HG02870 (cell line): Measurements from ENCODE around the gene MAT2A.
A peak's percentile ranks its signal among the peaks of the same experiment; 100 is the strongest.

ENCODE experiments used
- ATAC-seq: cut with Tn5 transposase; IDR thresholded peaks from one replicate; pipeline ENCODE4 v1.9.1; 2021; ENCODE audit warnings: mild to moderate bottlenecking, moderate library complexity; ENCODE audit not compliant: unreplicated experiment

Gene MAT2A

DNA sequence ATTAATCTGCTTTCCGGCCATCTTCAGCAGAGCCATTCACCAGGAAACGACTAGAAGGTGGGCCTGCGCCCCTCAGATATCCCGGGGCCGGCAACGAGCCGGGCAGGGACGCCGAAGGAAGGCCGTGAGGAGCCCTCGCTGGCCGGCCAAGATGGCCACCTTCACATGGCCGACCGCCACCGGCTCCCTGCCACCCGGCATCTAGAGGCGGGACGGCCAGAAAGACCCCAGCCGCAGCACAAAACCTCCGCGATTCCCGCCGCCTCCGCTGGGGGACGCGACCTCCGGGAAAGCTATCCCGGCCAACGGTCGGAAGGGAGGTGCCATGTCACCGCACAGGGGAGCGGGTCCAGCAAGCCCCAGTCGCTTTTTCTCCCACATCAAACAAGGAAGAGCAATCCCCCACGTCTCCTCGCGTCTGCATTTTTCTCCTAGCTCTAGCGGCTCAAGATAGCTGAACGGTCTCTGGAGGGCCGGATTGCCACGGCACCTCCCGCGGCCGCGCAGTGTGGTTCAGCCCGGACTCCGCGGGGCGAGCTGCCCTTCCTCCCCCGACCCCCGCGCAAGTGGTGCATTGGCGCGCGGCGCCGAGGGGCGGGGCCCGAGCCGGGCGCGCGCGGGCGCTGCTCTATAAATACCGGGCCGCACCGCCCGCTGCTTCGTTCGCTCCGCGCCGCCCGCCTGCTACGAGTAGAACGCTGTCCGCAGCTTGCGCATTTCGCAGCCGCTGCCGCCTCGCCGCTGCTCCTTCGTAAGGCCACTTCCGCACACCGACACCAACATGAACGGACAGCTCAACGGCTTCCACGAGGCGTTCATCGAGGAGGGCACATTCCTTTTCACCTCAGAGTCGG, at the start of gene MAT2A:
TSS of gene MAT2A (plus strand) at position 662 of the 854 bp plus-strand sequence. CDS start at position 782, 120 bp downstream.
- peak; percentile 63 for ATAC-seq

DNA sequence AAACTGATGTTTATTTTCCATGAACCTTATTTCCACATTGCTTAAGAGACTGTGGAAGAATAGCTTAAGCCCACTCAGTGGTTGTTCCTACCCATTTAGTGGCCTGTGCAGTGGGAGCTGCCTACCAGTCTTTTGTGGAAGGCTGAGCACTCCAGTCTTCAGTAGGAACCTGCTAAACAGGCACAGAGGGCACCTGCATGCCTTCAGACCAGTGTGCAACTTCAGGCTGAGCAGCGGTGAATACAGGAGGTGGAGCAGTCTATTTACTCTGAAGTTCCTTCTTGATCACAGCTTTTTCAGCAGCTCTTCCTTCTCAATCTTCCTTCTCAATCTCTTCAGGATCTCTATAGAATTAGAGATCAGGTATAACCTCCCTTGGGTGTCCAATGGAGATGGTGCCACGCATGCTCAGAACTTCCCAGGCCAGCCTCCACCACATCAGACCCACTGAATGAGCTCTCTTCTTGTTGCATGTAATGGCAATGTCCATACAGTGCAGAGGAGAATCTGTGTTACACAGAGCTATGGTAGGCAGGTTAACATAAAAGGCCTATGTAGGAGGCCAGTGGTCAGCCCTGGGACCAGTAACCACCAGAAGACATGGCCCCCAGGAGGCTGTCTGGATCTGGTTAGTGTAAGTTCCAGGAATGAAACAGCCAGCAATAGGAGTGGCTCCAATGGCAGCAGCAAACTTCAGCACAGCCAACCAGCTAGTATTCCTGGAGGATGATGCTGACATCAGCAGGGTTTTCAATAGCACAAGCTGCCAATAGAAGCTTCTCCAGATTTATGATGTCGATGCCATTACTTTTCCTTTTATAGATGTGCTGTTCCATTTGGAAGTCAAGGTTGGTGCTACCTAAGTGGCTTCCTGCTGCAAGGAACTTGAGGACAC, 47.9 kb upstream of the MAT2A start:
- no peak for ATAC-seq

DNA sequence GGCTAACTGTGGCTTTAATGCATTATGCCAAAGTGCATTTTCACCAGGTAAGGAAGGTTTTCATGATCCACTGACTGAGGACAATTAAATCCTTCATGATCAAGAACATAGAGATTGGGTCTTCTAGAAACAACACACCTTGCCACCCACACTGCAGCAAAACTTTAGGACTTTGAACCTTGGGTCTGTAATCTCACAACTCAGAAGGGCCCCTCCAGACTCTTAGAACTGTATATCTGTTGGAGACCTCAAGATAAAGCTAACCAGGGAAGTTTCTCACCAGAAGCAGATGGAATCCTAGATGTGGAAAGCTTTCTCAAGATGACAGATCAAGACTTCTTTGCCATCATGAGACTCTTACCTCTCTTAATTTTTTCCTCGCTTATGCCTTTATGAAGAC, 42.5 kb upstream of the MAT2A start:
- no peak for ATAC-seq

DNA sequence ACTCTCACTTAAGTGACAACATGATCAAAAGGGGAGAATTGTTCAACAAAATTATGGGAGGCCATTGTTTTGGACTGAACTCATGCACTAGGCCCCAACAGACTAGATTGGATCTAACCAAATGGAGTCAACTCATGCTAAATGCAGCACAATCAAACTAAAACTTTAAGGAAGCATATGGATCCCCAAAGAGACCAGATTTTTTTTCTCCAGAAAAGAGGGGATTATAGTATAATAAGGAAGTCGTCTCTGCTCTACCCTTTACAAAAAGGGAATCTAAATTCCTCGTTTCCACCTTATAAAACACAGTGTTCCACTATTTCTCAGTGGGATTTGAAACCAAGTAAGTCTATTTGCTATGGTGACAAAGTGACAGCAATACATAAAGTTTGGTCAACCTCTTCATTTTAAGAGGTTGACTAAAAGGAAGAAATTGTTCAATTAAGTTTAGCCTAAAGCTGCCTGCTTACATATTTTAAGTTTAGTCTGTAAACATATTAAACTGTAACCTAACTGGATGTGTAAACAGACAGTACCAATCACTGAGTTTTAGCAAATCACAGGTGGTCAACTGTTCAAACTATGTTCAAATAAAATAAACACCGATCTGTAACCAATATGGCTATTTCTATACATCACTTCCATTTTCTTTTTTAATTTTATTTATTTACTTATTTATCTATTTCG, 40.9 kb upstream of the MAT2A start:
- ATAC-seq = no peak

DNA sequence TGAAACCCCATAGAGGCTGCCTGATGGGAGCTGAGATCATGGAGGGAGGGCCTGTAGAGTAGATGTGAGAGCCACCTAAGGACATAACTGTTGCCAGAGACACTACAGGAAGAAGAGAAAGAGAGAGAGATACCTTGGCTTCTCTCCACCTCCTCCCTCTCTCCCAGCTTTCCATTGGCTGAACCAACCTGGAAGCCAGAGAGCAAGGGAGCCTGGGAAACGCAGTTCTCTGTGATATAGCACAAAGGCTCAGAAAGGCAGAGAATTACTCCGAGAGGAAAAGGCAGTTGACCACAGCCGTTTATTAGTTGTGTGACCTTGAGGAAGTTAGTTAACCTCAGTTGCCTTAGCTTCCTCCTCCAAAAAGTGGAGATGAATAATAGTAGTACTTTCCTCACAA, 37.7 kb upstream of the MAT2A start:
- ATAC-seq = no peak

DNA sequence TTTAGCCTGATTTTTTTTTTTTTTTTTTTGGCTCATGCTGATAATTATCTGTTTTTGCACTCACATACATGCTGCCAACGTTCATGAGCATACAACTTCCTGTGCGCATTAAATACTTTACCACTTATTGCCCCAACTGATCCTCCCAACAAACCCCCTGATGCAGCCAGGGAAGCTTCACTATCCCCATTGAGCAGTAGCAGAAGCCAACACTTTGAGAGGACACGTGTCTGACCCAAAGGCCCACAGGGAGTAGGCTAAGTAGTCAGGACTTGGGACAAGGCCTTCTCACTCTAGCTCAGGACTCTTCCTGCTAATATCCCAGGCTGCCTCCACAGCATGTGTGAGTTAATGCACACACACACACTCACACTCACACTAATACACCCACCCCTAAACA, 36.2 kb upstream of the MAT2A start:
- ATAC-seq = no peak

DNA sequence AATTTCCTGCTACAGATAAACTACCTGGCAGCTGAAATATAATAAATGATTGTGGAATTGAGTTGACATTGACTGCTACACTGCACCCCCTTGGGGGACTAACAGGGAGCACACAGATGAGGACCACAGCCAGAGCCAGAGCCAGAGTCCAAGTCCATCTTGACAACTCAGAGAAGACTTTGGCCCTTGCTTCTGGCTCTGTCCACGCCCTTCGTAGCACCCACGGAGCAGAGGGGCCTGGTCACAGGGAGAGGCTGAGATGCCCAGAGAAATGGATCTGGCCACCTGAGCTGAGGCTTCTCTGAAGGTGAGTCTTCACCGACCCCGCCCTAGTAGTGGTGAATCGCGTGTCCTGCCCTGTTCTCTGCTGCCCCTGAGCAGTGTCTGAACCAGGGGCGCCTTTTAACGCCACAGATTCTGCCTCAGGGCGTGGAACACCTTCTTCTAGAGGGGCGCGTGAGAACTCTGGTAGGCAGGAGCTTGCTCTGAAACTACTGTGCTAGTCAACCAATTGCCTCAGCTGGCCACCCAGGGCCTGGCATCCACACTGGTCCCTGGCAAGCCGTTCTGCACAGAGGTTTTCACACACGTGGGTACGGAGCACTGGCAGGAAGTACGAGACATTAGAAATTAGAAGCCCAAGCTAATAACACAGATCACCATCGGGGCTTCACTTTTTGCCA, 35.7 kb upstream of the MAT2A start:
- ATAC-seq = no peak

DNA sequence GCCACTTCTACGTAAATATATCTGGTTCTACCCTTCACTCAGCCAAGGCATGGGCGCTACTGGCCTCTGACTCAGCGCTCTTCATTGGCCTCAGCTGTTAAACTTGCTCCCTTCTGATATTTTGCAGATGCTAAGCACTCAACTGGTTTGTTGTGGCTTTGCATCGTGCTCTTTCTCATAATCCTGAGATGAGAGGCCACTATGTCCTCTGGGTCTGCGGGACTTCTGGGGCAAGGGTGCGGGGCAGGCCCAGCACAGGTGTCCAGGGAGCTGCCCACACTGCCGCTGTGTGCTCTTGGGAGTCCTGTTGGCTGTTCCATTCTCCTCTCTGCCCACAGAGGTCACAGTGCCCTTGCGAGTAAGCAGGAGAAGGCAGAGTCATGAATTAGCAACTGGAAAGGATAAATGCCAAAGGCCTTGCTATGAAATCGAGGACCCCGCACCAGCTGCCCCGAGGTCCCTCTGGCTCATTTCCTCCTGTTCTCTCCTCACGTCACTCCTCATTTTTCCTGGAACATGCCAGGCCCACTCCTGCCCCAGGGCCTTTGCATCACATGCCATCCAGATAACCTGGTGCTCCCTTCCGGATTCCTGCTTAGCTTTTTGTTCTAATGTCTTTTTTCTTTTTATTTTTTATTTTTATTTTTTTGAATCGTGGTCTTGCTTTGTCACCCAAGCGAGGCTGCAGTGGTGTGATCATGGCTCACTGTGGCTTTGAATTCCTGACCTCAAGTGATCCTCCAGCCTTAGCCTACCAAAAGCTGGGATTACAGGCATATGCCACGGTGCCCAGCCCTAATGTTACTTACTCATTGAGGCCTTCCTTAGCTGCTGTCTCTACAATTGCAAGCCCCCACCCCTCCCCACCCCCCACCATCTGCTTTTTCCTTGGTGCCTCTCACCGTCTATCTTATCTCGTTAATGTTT, 34.9 kb upstream of the MAT2A start:
- no peak for ATAC-seq

DNA sequence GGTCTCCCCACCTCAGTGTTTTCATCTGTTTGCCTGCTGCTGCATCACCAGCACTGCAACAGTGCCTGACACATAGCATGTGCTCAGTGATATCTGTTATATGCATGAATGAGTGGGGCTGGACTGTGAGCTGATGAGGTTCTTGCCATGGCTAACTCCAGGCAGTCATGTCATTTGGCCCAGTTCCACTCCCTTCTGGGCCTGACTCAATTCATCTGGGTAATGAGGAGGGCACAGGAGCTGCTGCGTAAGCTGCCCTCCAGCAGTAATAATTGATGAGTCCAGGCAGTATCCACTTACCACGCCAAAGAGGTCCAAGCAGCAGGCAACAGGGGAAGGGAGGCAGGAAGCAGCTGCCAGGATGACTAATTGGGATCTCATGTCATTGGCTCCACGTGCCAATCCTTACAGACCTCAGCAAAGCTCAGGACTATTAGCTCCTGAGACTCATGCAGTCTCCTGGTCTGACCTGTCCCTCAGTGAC, 34.1 kb upstream of the MAT2A start:
- ATAC-seq = no peak

DNA sequence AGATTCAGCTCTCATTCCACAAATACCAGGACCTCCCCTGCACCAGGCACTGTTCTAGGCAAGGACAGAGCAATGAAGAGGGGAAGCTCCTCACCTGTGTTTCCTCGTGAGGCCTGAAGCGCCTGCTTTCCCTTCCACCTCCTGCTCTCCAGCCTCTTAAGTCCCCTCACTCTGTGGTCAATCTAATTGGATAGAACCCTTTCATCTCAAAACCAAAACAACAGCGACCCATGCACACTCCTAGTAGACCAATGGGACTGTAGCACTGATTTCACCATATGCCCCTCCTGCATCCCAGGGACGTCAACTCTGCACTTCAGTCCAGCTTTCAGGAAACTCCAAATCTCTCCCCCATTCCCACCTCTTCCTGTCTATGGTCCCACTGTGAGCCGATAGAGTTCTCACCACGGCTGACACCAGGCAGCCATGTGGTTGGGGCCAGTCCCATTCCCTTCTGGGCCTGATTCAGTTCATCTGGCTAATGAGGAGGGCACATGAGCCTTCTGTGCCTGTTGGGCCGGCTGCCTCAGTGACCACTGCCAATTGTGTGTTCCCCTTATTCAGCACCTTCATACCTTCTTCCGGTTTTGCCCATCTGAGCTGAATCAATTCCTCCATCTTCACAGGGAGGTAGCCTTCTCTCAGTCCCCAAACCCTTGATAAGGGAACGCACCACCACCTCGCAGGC, 33.3 kb upstream of the MAT2A start:
- no peak for ATAC-seq

DNA sequence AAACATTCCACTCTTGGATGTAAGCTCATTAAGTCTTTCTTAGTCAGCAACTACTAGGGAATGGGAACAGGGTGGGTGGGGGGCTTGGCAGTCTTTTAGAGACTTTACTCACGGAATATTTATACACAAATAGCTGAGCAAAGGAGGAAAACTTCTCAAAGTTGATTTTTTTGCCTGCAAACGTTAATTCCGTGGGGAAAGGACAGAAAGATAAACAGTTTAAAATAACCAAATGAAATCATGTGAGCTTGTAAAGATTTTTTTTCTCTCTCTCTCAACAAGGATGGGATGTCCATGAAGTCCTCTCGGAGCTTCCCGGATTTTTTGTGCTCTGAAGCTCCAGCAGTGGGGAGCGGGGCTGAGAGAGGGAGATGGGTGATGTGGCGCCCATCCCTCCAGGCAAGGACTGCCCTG, 32.2 kb upstream of the MAT2A start:
- no peak for ATAC-seq

DNA sequence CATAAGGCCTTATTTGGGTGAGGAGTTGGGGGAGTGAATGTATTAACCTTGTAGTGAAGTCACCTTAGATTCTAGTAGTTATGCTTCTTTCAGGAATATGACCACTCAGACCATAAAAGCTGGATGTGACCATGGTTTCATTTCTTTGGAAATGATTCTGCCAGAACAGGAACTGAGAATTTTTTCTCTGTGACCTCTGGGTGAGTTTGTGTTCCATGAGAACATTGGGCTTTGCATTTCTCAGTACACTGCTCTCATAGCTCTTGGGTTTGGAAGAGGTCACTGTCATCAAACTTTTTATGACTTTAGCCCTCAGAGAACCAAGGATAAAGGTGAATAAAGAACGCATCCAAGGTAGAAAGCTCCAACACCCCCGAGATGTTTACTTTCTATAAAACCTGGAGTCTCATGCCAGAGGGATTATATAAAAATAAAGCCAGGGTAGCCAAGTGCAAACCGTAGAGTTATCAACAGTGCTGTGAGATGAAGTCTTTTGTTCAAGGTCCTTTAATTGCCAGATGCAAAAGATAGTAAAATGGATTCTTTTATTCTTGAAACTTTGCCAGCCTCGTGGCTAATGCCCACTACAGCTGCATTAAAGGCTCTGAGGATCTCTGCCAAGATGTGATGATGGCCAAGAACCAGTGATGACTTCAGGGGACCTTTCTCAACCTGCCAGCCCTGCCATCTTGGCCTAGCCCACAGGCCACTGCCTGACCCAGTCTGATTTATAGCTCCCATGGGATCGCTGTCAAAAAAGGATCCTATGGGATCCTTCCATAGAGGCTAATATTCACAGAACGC, 27.8 kb upstream of the MAT2A start:
- ATAC-seq = no peak

DNA sequence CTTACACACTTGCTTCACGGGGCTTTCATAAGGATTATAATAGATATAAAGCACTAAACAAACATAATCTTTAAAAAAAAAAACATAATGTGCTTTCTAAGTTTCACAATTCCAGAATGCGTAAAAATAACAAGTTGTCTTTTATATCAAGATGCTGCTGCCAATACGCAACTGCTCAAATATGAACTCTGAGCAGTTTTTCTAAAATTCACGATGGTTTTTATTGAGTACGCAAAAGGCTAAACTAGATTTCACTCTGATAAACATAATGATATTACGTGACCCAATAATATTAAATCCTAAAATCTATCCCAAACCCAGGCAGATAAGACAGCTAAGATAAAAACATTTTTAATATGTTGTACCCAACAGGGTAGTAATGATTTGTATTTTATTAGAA, 24.6 kb upstream of the MAT2A start:
- no peak for ATAC-seq

DNA sequence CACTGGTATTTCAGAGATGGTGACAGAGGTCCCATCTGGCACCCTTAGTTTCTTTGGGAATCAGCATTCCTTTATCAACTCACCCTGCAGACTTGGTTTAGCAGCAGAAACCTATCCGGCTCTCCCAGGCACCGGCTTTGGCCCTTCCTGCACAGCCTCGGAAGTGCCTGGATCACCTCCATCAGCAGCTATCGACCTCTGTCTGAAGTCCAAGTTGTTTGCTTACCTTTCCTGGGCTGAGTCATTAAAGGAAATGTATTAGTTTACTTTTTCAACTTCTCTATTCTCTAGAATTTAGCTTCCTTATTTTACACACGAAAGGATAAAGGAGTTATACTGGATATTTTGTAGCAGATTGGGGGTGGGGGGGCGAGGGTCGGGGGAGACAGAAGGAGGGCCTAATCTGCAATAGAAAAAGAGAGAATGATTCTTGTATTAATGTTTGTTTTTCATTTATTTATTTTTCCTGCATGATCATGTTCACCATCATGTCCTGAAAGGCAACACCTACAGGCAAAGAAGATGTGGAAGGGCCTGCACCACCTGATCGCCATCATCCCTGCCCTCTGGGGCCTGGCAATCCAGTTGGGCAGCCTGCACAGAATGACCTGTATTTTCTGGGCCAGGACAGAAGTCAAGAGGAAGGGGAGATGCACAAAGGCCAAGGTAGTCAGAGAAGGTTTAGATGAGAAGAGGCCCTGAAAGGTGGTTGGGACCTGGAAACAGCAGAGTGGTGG, 22.1 kb upstream of the MAT2A start:
- no peak for ATAC-seq

DNA sequence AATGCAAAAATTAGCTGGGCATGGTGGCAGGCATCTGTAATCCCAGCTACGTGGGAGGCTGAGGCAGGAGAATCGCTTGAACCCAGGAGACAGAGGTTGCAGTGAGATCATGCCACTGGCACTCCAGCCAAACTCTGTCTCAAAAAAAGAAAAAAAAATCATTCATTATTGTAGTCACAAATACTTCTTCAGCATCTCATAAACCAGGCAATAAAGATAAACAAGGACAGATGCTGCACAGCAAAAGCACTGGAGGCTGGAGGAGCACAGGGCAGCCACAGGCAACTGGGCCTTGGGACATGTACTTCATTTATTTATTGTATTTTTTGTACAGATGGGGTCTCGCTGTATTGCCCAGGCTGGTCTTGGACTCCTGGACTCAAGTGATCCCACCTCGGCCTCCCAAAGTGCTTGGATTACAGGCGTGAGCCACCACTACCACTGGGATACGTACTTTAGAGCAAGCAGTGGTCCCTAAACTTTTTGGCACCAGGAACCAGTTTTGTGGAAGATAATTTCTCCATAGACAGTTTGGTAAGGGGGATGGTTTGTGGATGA, 16.8 kb upstream of the MAT2A start:
- ATAC-seq = no peak

DNA sequence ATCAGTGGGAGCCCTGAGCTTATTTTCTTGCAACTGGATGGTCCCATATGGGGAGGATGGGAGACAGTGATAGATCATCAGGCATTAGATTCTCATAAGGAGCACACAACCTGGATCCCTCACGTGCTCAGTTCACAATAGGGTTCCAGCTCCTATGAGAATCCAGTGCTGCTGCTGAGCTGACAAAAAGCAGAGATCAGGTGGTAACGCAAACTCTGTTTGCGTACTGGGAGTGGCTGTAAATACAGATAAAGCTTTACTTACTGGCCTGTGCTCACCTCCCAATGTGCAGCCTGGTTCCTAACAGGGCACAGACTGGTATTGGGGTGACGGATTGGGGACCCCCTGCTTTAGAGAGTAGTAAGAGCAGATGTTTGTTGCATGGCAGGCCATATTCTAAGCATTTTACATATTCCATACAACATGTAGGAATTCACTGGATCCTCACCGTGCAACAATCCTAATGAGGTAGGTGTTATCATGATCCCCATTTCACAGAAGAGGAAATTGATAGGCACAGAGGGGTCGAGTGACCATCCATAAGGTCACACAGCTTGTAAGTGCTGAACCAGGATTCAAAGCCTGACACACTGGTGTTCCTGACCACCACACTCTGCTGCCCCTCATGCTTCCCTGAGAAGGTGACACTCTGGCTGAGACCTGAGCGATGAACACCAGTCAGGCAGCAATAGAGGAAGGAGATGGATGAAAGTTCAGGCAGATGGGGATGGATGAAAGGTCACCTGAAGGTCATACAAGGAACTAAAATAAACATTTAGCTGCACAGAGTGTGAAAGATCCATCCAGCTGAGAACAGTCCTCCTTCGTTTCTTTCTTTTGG, 15.7 kb upstream of the MAT2A start:
- no peak for ATAC-seq
